SIG-M5 treated with dmso at 0.1 percent for 504 hours (cell line): ENCODE data around the gene C6orf47.

Experiments
- DNase-seq: peaks from one replicate; lab custom pipeline; 2025; ENCODE audit not compliant: unreplicated experiment; lab: John Stamatoyannopoulos, UW

Gene C6orf47

GRCh38 chr6:31636698-31637596 is 23.6 kb downstream of the C6orf47 start:
- no peak for DNase-seq

DNA sequence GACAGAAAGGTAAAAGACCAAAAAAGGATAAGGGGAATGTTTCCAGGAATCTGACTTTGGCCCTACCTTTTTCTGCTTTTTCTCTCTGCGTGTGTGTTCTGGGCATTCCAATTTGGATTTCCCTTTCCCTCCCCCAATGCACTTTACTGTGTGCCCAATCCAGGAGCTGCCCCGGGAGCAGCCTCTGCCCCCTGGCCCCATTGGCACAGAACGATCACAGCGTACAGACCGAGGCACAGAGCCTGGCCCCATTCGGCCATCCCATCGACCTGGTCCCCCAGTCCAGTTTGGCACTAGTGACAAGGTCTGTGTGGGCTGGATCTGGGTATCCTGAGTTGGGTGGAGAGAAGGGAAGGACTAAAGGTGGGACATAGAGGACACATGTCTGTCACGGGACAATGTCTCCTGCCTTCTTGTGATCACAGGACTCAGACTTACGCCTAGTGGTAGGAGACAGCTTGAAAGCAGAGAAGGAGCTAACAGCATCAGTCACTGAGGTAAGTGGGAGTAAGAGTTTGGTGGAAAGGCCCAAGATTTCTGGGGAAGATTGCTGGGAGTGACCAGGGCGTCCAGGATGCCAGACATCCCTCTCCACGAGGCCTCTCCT is 25.5 kb downstream of the C6orf47 start:
- DNase-seq = no peak

- no peak for DNase-seq
Observed at GRCh38 chr6:31634131-31634530, 26.4 kb downstream of the C6orf47 start.

- no peak for DNase-seq
Observed at GRCh38 chr6:31633447-31633846, 27.1 kb downstream of the C6orf47 start.

DNA sequence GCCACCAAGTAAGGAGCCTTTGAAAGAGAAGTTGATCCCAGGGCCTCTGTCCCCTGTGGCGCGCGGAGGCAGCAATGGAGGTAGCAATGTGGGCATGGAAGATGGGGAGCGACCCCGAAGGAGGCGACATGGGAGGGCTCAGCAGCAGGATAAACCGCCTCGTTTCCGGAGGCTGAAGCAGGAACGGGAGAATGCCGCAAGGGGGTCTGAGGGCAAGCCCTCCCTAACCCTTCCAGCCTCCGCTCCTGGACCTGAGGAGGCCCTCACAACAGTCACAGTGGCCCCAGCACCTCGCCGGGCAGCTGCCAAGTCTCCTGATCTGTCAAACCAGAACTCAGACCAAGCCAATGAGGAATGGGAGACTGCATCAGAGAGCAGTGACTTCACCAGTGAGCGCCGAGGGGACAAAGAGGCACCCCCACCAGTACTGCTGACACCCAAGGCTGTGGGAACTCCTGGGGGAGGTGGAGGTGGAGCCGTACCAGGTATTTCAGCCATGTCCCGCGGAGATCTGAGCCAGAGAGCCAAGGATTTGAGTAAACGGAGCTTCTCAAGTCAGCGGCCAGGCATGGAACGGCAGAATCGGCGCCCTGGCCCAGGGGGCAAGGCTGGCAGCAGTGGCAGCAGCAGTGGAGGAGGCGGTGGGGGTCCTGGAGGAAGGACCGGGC is 28.2 kb downstream of the C6orf47 start:
- no peak for DNase-seq

DNA sequence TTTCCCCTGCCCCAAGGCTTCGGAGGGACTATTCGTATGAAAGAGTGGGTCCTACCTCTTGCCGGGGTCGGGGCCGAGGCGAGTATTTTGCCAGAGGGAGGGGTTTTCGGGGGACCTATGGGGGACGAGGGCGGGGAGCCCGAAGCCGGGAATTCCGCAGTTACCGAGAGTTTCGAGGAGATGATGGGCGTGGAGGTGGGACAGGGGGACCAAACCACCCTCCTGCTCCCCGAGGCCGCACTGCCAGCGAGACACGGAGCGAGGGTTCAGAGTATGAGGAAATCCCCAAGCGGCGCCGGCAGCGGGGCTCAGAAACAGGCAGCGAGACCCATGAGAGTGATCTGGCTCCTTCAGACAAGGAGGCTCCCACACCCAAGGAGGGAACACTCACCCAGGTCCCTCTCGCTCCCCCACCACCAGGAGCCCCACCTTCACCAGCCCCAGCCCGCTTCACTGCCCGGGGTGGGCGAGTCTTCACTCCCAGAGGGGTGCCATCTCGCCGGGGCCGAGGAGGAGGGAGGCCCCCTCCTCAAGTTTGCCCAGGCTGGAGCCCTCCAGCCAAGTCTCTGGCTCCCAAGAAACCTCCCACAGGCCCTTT is 28.8 kb downstream of the C6orf47 start:
- DNase-seq = no peak

DNA sequence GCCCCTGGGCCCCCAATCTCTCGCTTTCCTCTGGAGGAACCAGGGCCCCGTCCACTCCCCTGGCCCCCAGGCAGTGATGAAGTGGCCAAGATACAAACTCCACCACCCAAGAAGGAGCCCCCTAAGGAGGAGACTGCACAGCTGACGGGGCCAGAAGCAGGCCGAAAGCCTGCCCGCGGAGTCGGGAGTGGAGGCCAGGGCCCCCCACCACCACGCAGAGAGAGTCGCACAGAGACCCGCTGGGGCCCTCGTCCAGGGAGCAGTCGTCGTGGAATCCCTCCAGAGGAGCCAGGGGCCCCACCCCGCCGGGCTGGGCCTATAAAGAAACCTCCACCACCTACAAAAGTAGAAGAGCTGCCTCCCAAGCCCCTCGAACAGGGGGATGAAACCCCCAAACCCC is 29.4 kb downstream of the C6orf47 start:
- DNase-seq = no peak

GRCh38 chr6:31630177-31630934 is 30.2 kb downstream of the C6orf47 start:
- no peak for DNase-seq

GRCh38 chr6:31629014-31629413 is 31.6 kb downstream of the C6orf47 start:
- DNase-seq = no peak

DNA sequence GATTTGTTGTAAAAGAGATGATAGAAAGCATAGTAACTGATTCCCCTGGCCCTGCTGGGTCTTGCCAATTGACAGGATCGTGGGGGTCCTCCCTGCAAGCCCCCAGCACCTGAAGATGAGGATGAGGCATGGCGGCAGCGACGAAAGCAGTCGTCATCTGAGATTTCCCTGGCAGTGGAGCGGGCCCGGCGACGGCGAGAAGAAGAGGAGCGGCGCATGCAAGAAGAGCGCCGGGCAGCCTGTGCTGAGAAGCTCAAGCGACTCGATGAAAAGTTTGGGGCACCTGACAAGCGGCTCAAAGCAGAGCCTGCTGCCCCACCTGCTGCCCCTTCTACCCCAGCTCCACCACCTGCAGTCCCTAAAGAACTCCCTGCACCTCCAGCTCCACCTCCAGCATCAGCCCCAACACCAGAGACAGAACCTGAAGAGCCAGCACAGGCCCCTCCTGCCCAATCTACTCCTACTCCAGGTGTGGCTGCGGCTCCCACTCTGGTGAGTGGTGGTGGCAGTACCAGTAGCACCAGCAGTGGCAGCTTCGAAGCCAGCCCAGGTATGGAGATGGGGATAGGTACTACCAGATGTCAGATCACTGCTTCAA is 32.8 kb downstream of the C6orf47 start:
- no peak for DNase-seq

GRCh38 chr6:31626952-31627351 is 33.6 kb downstream of the C6orf47 start:
- DNase-seq = no peak

GRCh38 chr6:31624070-31624469 is 36.5 kb downstream of the C6orf47 start:
- no peak for DNase-seq

DNA sequence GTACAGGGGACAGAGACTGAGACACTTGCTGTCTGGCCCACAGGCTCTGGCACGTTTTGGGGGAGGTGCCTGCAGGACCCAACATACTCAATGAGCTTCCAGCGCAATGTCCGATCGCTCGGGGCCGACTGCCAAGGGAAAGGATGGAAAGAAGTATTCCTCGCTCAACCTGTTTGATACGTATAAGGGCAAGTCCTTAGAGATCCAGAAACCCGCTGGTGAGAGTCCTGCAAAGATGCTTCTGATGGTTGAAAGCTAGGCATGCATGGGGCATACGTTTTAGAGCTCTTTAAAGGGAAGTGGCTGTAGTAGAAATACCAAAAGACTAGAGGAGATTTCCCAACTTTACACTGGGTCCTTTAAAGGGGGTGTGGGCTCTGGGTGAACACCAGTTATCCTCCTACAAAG is 37.9 kb downstream of the C6orf47 start:
- DNase-seq = peak; percentile 89

- no peak for DNase-seq
Observed at GRCh38 chr6:31621991-31622390, 38.6 kb downstream of the C6orf47 start.

DNA sequence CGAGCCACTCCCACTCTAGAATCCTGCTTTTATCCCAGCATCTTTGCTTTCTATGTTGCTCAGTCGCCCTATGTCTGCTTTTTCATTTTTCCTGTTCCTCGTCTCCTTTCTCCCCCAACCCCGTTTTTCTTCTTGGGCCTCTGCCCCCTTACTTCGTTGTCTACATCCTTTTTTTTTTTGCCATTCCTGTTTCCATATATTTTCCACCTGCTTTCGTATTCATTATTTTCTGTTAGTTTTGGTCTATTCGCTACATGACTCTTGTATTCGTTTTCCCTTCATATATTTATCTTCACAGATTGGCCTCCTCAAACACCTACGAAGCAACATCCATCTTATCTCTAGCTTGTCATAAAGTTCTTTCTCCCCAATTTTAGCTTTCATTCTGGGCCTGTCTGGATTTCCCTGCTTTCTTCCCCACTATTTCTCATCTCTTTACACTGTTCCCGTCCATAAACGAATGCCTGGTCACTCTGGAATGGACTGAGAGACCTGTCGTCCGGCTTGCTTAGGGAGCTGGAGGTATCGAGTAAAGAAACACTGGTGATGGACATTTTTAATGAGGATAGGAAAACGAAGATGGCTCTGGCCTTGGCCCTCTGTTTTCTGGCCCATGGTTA is 39.1 kb downstream of the C6orf47 start:
- DNase-seq = no peak

- peak; percentile 71 for DNase-seq
Observed at GRCh38 chr6:31620586-31621319, 39.8 kb downstream of the C6orf47 start, which contains the start of gene PRRC2A. PRRC2A (plus strand) TSS chr6:31620715; CDS start chr6:31622790, 2,075 bp downstream.

- DNase-seq = peak; percentile 98
Observed at GRCh38 chr6:31619805-31620585, 40.6 kb downstream of the C6orf47 start.

GRCh38 chr6:31617010-31617409 is 43.6 kb downstream of the C6orf47 start:
- DNase-seq = no peak
